SW 1271 (cell line): ENCODE data around the gene WWTR1.

Source experiments
- DNase-seq, 2 experiments: peaks; one replicate each; lab custom pipeline; 2025; lab: John Stamatoyannopoulos, UW

Gene WWTR1

DNA sequence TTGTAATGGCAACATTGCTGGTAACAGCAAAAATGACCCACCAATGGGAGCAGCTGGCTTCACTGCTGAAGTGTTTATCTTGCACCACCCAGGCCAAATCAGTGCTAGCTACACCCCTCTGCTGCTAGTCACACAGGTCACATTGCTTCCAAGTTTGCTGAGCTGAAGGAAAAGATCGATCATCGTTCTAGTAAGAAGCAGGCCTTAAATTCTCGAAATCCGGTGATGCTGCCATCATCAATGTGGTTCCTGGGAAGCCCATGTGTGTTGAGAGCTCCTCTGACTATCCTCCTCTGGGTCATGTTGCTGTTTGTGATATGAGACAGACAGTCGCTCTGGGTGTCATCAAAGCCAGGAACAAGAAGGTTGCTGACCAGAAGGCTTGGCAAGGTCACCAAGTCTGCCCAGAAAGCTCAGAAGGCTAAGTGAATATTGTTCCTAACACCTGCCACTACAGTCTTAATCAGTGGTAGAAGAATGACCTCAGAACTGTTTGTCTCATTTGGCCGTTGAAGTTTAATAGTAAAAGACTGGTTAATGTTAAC, 162.2 kb downstream of the WWTR1 start:
- no peak for DNase-seq

DNA sequence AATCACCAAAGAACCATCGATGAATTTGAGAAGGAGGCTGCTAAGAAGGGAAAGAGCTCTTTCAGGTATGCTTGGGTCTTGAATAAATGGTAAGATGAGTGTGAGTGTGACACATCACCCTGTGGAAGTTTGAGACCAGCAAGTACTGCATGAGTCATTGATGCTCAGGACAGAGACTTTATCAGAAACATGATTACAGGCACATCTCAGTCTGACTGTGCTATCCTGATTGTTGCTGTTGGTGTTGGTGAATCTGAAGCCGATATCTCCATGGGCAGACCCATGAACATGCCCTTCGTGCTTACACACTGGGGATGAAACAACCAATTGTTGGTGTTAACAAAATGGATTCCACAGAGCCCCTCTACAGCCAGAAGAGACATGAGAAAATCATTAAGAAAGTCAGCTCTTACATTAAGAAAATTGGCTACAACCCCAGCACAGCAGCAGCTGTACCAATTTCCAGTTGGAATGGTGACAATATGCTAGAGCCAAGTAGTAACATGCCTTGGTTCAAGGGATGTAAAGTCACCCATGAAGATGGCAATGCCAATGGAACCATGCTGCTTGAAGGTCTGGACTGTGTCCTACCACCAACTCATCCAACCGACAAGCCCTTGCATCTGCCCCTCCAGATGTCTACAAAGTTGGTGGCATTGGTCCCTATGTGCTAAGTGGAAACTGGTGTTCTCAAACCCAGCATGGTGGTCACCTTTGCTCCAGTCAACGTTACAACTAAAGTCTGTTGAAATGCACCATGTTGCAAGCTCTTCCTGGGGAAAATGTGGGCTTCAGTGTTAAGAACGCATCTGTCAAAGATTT, 162.9 kb downstream of the WWTR1 start:
- no peak for DNase-seq

- DNase-seq = peak; percentile 21 to 48
Observed at GRCh38 chr3:149494022-149494758, 163.6 kb downstream of the WWTR1 start.

GRCh38 chr3:149493315-149494021, 164.4 kb downstream of the WWTR1 start:
- no peak for DNase-seq

DNA sequence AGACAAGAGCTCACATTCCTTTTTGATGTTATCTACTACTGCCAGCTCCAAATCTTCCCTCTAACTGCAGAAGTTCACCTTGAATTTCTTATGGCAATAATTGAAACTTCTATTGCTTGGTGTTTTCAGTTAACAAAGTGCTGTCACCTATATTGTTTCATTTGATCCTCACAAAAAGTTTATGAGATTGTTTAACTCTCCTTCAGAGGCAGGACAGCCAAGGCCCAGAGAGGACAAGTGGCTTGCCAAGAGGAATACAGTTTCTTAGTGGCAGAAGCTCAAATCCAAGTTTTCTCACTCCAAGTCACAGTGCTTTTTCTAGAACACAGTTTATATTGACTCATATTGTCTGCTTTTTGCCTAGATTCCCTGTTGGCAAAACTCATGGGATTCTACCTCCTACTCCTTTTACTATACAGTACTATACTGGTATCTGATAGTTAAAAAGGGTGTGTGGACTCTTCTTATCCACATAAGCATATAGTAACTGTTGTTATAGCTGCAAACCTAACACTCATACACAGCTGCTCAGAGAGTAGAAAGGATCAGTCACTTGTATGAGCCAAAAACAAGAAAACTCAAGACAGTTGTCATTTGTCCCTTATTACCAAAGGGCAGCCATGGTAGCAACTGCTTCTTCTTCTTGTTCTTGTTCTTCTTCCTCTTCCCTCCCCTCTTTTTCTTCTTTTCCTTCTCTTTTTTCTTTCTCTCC, 167.4 kb downstream of the WWTR1 start:
- DNase-seq = no peak

DNA sequence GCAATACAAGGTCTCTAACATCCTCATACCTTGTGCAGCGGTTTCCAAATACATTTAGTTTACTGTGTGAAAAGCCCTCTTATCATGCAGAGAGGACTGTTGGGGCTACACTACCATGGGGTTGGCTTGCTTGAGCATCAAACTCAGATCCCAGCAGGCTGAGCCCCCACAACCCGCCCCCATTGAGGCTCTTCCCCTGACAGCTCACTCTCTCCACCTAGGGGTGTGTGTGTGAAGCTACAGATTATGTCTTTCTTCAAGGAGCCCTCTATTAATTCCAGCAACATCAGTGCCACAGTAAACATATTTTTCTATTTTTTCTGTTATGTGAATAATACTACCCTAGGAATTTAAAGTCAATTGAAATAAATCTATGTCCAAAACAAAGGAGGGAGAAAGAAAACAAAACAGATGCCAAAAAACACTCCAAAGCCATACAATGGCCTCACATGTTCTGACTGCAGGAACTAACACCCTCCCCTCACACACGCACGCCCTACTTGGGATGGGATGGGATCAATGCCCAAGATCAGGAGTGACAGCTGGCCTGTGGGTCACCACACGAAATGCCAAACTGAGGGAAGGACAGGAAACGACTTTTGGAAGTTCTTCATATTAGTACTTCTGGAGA, 168.7 kb downstream of the WWTR1 start:
- DNase-seq = peak in 1 of 2 experiments; percentile 19

DNA sequence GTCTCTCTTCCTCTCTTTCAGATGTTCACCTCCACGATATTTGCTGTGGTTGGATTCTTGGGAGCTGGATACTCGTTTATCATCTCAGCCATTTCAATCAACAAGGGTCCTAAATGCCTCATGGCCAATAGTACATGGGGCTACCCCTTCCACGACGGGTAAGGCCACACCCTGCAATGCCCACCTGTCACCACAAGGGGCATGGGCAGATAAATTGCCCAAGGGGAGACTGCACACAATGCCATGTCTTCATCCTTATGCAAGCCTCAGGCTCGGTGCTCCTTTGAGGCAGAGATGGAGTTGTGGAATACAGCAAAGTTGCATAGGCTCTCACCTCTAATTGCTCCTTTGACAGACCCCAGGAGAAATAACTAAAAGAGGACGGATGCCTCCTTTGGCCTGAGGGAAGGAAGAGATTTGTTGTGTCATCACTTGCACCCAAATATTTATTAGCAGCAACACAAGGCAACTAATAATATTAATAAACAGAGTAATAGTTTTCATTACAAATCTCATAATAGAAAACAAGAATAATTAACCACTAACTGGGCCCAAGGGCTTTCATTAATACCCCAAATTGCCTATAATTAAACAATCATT, 170.1 kb downstream of the WWTR1 start:
- DNase-seq = peak in 1 of 2 experiments; percentile 12

DNA sequence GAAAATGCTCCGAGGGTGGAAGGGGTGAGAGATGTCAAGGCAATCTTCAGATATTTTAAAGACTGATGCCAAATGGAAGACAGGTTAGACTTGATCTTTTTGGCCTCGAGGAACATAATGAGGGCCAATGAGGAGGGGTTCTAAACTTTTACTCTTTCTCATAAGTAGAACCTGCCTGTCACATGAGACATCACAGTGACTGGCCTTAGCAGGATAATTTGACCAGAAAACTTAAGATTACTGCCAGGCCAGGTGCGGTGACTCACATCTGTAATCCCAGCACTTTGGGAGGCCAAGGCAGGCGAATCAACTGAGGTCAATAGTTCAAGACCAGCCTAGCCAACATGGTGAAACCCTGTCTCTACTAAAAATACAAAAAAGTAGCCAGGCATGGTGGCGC, 171.1 kb downstream of the WWTR1 start:
- no peak for DNase-seq

- no peak for DNase-seq
Observed at GRCh38 chr3:149481491-149481890, 176.3 kb downstream of the WWTR1 start.

DNA sequence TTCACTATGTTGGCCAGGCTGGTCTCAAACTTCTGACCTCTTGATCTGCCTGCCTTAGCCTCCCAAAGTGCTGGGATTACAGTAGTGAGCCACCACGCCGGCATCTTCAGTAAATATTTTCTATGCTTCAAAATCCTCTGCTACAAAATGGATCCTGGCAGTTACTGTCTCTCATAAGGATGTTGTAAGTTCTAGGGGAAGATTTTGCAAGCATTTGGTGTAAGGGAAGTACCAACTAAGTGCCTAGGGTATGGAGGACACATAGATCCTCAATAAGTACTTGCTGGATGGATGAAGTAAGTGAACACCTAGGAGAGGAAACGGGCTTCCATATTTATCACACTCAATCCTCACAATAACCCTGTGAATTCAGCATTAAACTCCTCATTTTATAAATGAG, 176.8 kb downstream of the WWTR1 start:
- no peak for DNase-seq

GRCh38 chr3:149480326-149481017, 177.4 kb downstream of the WWTR1 start:
- DNase-seq = peak; percentile 13 to 84

DNA sequence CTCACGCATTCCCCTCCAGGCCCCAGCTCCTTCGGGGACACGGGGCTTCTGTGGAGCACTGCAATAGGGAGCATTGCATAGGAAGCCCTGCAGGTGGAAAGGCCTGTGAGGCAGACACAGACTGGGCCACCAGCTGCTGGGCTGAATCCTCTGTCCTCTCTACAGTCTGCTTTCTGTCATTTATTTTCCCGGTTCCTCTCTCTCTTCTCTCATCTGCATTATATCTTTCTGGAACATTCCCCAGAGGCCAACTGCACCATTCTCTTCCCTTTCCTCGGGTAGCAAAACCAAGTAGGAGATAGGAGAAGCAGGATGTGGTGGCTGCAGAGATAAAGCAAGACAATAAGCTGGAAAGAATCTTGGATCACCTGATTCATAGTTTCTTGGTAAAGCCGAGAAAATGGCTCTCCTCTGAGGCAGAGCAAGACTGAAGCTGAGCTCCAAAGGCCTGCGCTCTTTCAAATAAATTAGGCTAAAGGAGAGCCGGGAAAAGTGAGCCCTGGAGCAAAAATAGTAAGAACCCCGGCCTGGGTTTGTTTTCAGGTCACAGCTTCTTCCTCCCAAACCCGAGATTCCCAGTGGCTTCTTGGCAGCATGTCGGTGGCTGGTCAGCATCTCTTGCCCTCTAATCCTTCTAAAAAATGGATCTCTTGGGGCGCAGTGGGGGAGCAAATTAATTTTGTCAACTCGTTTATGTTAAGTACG, 178.1 kb downstream of the WWTR1 start:
- no peak for DNase-seq

DNA sequence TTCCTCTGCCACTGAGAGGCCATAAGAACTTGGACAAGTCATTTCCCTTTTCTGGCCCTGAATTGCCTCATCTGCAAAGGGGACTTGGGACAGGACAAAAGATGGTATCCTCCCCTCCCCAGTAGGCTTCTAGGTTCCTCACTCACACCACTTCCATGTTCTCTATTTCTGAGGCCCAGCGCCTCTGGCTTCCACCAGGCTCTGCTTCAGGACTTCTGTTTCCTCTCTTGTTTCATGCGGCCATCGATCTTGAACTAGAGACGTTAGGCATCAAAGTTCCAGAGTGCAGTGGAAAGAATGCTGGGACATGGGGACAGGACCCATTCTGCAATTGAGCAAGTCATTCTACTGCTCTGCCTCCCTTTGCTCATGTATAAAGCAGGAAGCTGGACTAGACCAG, 181.6 kb downstream of the WWTR1 start:
- DNase-seq = no peak

DNA sequence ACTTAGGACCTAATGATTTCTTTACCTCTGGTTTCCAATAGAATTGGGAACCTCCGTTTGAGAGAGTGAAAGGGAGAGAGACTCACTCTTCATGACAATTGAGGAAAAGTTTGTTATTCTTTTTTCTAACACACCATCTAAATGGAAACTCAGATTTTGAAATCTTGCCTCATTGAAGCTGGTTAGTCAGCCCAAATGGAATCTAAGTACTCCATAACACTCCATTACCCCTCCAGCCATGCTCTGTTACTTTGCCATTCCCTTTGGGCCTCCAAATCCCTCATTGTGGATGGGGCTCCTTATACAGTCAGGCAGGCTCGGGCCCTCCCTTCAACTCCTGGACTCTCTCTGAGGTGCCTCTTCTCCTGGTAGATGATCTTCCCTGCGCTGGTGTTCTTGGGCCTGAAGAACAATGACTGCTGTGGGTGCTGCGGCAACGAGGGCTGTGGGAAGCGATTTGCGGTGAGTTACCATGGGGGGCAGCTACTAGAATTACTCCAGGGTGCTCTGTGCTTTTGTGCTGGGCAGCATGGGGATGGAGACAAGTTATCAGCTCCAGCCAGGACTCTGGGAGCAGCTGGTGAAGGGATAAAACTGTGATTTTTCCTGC, 182.3 kb downstream of the WWTR1 start:
- DNase-seq = no peak

DNA sequence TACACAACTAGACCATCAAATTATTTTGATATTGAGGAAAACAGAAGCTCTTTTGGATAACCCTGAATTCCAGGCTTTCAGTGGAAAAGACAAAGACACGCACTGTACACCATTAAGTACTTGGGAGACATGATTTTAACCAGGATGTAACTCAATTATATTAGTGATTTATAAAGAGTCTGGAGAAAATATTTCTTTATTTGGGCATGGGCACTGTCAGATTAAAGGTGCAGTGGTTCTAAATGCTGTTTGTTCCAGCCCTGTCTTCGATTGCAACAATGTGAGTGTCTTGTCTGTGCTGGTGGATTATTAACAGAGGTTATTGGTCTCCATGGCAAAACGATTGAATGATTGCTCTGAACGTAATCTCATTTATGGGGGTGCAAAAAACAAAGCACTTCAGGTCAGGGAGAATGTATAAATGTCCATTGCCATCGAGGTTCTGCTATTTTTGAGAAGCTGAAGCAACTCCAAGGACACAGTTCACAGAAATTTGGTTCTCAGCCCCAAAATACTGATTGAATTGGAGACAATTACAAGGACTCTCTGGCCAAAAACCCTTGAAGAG, 183.5 kb downstream of the WWTR1 start, which contains the start of gene TM4SF4:
TM4SF4 (plus strand) TSS at position 448 of the 568 bp plus-strand sequence. CDS start 181 bp downstream, outside the sequence.
- no peak for DNase-seq

GRCh38 chr3:149473357-149474249, 184.2 kb downstream of the WWTR1 start:
- DNase-seq = peak in 1 of 2 experiments; percentile 33

DNA sequence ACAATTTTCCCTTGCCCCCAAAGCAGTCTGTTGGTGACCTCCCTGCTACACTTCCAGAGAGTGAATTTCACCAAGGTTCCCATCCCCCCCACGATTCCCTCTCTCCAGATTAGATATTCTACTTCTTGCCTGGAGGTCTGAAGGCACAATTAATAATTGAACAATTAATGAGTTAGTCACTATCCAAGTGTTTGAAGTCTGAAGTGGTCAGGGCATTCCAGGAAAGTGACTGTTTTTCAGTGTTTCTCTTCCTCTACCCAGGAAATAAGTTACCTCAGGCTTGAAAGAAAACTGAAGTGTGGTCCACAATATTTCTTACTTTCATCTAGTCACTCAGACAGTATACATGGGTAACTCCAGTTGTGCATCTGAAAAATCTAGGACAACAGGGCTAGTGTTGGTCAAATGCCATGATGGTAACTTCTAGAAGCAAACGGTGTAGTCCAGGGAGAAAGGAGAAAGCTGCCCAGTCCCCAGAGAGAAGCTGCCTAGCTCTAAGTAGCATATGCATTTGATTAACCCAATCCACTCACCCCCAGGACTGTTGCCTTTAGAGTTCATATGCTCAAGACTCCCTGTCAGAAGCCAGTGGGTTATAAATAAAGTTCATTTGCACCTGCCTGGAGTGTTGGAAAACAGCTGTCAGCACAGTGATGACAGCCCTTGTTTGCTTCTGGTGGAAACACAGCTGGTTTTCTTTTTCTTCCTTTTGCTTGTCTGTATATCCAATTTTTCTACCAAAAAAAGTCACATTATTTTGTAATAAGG, 185.6 kb downstream of the WWTR1 start:
- DNase-seq = no peak
